ENCODE measurements around the gene LRMDA. TPM values are rescaled to one million over a fixed set of nuclear protein-coding genes. Genes with fewer than 3 reads are reported as not detected.

Gene LRMDA
- total and polyA plus RNA-seq, 4 experiments from 2014 or later = not detected

DNA sequence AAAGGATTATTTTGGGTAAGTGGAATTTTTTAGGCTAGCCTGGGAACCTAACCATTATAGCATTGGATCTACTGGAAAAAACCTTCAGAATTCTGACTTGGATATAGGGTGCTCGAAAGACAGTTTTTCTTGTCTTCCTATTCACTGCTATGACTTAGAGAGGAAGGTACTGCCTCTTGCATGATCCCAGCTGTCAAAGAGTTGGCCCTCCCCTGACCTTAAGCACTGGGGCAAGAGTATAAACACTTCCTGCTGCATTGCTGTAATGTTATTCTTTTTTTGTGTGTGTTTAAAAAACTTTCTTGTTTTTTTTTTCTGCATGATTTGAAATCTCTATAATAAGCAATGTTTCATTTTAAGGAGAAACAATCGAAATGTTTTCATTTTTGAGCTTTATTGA, 113.0 kb downstream of the LRMDA start:
- Mint-ChIP-seq H3K27me3 (peaks cover 3 to 4% of the 10 kb centered on the region in 2 donors), H3K4me1 (no peaks in the 10 kb centered on the region), H3K9me3 (peaks cover 0 to 3% (median 0%) of the 10 kb centered on the region in 8 donors), H3K36me3 (no peaks in the 10 kb centered on the region), H3K27ac (no peak overlapping the region), H3K4me3 (no peak overlapping the region)
- intact Hi-C loops (cut with micrococcal nuclease) = no loop called here
- Histone ChIP-seq H3K36me3 (ENCODE audit: insufficient read depth, low read length) (no peaks in the 10 kb centered on the region), H3K4me1 (ENCODE audit: insufficient read depth, low read length) (no peaks in the 10 kb centered on the region), H3K27ac (ENCODE audit: low read depth, low read length) (no peak overlapping the region), H3K27me3 (ENCODE audit: insufficient read depth, low read length) (no peaks in the 10 kb centered on the region), H3K9me3 (ENCODE audit: control insufficient read depth in 1 of 2, low read length in 2 of 2) (no peaks in the 10 kb centered on the region), H3K4me3 (ENCODE audit: low read length in 2 of 2) (no peak overlapping the region)
- POLR2A ChIA-PET (ENCODE audit: partially characterized antibody) = no interaction called here
- CTCF ChIA-PET (ENCODE audit: partially characterized antibody) = interaction anchor here (1.1 kb wide), 1 partner anchor 9 kb away, joined by 3 read pairs; no protein-coding TSS in a partner anchor
- no peak for DNase-seq

GRCh38 chr10:75544993-75545706, 113.7 kb downstream of the LRMDA start:
- no peaks in the 10 kb centered on the region for H3K36me3 ChIP-seq (ENCODE audit: insufficient read depth, low read length)
- H3K9me3 ChIP-seq (ENCODE audit: control insufficient read depth in 1 of 2, low read length in 2 of 2) = no peaks in the 10 kb centered on the region
- no peak for DNase-seq
- H3K27ac ChIP-seq (ENCODE audit: low read depth, low read length) = no peak overlapping the region
- Mint-ChIP-seq H3K27me3 (peaks cover 3 to 4% of the 10 kb centered on the region in 2 donors), H3K9me3 (peaks cover 0 to 3% (median 0%) of the 10 kb centered on the region in 8 donors), H3K4me1 (no peaks in the 10 kb centered on the region), H3K27ac (no peak overlapping the region), H3K4me3 (no peak overlapping the region), H3K36me3 (no peaks in the 10 kb centered on the region)
- POLR2A ChIA-PET (ENCODE audit: partially characterized antibody) = no interaction called here
- intact Hi-C loops (cut with micrococcal nuclease) = no loop called here
- CTCF ChIA-PET (ENCODE audit: partially characterized antibody) = no interaction called here
- H3K4me3 ChIP-seq (ENCODE audit: low read length in 2 of 2) = no peak overlapping the region
- H3K4me1 ChIP-seq (ENCODE audit: insufficient read depth, low read length) = no peaks in the 10 kb centered on the region
- H3K27me3 ChIP-seq (ENCODE audit: insufficient read depth, low read length) = no peaks in the 10 kb centered on the region

GRCh38 chr10:75546004-75546403, 114.6 kb downstream of the LRMDA start:
- ChIA-PET POLR2A (ENCODE audit: partially characterized antibody) (no interaction called here), CTCF (ENCODE audit: partially characterized antibody) (interaction anchor here (1.7 kb wide), 1 partner anchor 10 kb away, joined by 6 read pairs; no protein-coding TSS in a partner anchor)
- Histone ChIP-seq H3K27ac (ENCODE audit: low read depth, low read length) (no peak overlapping the region), H3K27me3 (ENCODE audit: insufficient read depth, low read length) (no peaks in the 10 kb centered on the region), H3K9me3 (ENCODE audit: control insufficient read depth in 1 of 2, low read length in 2 of 2) (no peaks in the 10 kb centered on the region), H3K36me3 (ENCODE audit: insufficient read depth, low read length) (no peaks in the 10 kb centered on the region), H3K4me3 (ENCODE audit: low read length in 2 of 2) (no peak overlapping the region), H3K4me1 (ENCODE audit: insufficient read depth, low read length) (no peaks in the 10 kb centered on the region)
- no peak for DNase-seq
- Mint-ChIP-seq H3K9me3 (peaks cover 0 to 3% (median 0%) of the 10 kb centered on the region in 8 donors), H3K36me3 (no peaks in the 10 kb centered on the region), H3K4me3 (no peak overlapping the region), H3K4me1 (no peaks in the 10 kb centered on the region), H3K27me3 (peaks cover 3 to 4% of the 10 kb centered on the region in 2 donors), H3K27ac (no peak overlapping the region)
- intact Hi-C loops (cut with micrococcal nuclease) = no loop called here

GRCh38 chr10:75547391-75548298, 116.2 kb downstream of the LRMDA start:
- no peaks in the 10 kb centered on the region for H3K4me1 Mint-ChIP-seq
- no peaks in the 10 kb centered on the region for H3K4me1 ChIP-seq (ENCODE audit: insufficient read depth, low read length)
- peaks cover 0 to 7% (median 4%) of the 10 kb centered on the region in 8 donors for H3K9me3 Mint-ChIP-seq
- peaks cover 0 to 1% of the 10 kb centered on the region in 2 donors for H3K36me3 Mint-ChIP-seq
- no peak overlapping the region for H3K27ac Mint-ChIP-seq
- H3K27me3 Mint-ChIP-seq = peaks cover 4% of the 10 kb centered on the region in 2 donors
- ChIA-PET POLR2A (ENCODE audit: partially characterized antibody) (no interaction called here), CTCF (ENCODE audit: partially characterized antibody) (interaction anchor here (1.7 kb wide), 1 partner anchor 8 kb away, joined by 6 read pairs; no protein-coding TSS in a partner anchor)
- H3K4me3 ChIP-seq (ENCODE audit: low read length in 2 of 2) = no peak overlapping the region
- no peak for DNase-seq
- H3K27me3 ChIP-seq (ENCODE audit: insufficient read depth, low read length) = no peaks in the 10 kb centered on the region
- H3K36me3 ChIP-seq (ENCODE audit: insufficient read depth, low read length) = no peaks in the 10 kb centered on the region
- no peak overlapping the region for H3K27ac ChIP-seq (ENCODE audit: low read depth, low read length)
- H3K9me3 ChIP-seq (ENCODE audit: control insufficient read depth in 1 of 2, low read length in 2 of 2) = no peaks in the 10 kb centered on the region
- intact Hi-C loops (cut with micrococcal nuclease) = no loop called here
- no peak overlapping the region for H3K4me3 Mint-ChIP-seq

DNA sequence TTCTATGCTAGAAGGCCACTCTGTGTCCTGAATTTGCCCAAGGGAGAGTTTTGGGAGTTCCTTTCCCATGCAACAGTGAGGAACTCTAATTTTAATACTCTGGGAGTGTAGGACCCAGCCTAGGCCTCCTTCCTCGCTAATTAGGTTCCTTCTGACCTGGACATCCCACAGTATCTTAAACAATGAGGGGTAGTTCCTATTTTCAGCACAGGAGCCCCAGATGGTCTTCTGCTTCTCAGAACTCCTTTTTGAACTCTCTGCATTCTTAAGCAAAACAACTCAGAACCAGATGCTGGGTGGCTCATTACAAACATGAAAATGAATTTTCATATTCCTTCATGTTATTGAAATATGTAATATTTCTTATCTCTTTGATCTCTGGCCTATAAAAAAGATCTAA, 116.9 kb downstream of the LRMDA start:
- H3K27me3 ChIP-seq (ENCODE audit: insufficient read depth, low read length) = no peaks in the 10 kb centered on the region
- no peak overlapping the region for H3K4me3 ChIP-seq (ENCODE audit: low read length in 2 of 2)
- H3K27ac ChIP-seq (ENCODE audit: low read depth, low read length) = no peak overlapping the region
- Mint-ChIP-seq H3K9me3 (peaks cover 0 to 10% (median 6%) of the 10 kb centered on the region in 8 donors), H3K27ac (no peak overlapping the region), H3K4me1 (no peaks in the 10 kb centered on the region), H3K36me3 (peaks cover 0 to 1% of the 10 kb centered on the region in 2 donors), H3K4me3 (no peak overlapping the region), H3K27me3 (peaks cover 3 to 4% of the 10 kb centered on the region in 2 donors)
- DNase-seq = no peak
- intact Hi-C loops (cut with micrococcal nuclease) = no loop called here
- no peaks in the 10 kb centered on the region for H3K9me3 ChIP-seq (ENCODE audit: control insufficient read depth in 1 of 2, low read length in 2 of 2)
- CTCF ChIA-PET (ENCODE audit: partially characterized antibody) = no interaction called here
- no peaks in the 10 kb centered on the region for H3K4me1 ChIP-seq (ENCODE audit: insufficient read depth, low read length)
- POLR2A ChIA-PET (ENCODE audit: partially characterized antibody) = no interaction called here
- H3K36me3 ChIP-seq (ENCODE audit: insufficient read depth, low read length) = no peaks in the 10 kb centered on the region

GRCh38 chr10:75550191-75550590, 118.8 kb downstream of the LRMDA start:
- intact Hi-C loops (cut with micrococcal nuclease) = no loop called here
- no peak overlapping the region for H3K4me3 ChIP-seq (ENCODE audit: low read length in 2 of 2)
- CTCF ChIA-PET (ENCODE audit: partially characterized antibody) = no interaction called here
- H3K9me3 ChIP-seq (ENCODE audit: control insufficient read depth in 1 of 2, low read length in 2 of 2) = no peaks in the 10 kb centered on the region
- POLR2A ChIA-PET (ENCODE audit: partially characterized antibody) = no interaction called here
- no peaks in the 10 kb centered on the region for H3K4me1 Mint-ChIP-seq
- H3K4me3 Mint-ChIP-seq = no peak overlapping the region
- H3K27me3 ChIP-seq (ENCODE audit: insufficient read depth, low read length) = no peaks in the 10 kb centered on the region
- no peak overlapping the region for H3K27ac ChIP-seq (ENCODE audit: low read depth, low read length)
- H3K27me3 Mint-ChIP-seq = peaks cover 3 to 6% of the 10 kb centered on the region in 2 donors
- H3K27ac Mint-ChIP-seq = no peak overlapping the region
- H3K4me1 ChIP-seq (ENCODE audit: insufficient read depth, low read length) = no peaks in the 10 kb centered on the region
- peaks cover 0 to 1% of the 10 kb centered on the region in 2 donors for H3K36me3 Mint-ChIP-seq
- peaks cover 0 to 11% (median 6%) of the 10 kb centered on the region in 8 donors for H3K9me3 Mint-ChIP-seq
- H3K36me3 ChIP-seq (ENCODE audit: insufficient read depth, low read length) = no peaks in the 10 kb centered on the region
- no peak for DNase-seq

GRCh38 chr10:75552171-75552570, 120.7 kb downstream of the LRMDA start:
- CTCF ChIA-PET (ENCODE audit: partially characterized antibody) = interaction anchor here (0.7 to 1.3 kb wide), 2 partner anchors 8 to 73 kb away, joined by 3 read pairs; no protein-coding TSS in a partner anchor
- H3K27me3 Mint-ChIP-seq = peaks cover 2 to 3% of the 10 kb centered on the region in 2 donors
- POLR2A ChIA-PET (ENCODE audit: partially characterized antibody) = no interaction called here
- no peak for DNase-seq
- H3K4me3 Mint-ChIP-seq = no peak overlapping the region
- no peaks in the 10 kb centered on the region for H3K4me1 ChIP-seq (ENCODE audit: insufficient read depth, low read length)
- intact Hi-C loops (cut with micrococcal nuclease) = no loop called here
- peaks cover 0 to 12% (median 6%) of the 10 kb centered on the region in 8 donors for H3K9me3 Mint-ChIP-seq
- no peaks in the 10 kb centered on the region for H3K27me3 ChIP-seq (ENCODE audit: insufficient read depth, low read length)
- H3K36me3 ChIP-seq (ENCODE audit: insufficient read depth, low read length) = no peaks in the 10 kb centered on the region
- no peak overlapping the region for H3K27ac ChIP-seq (ENCODE audit: low read depth, low read length)
- H3K27ac Mint-ChIP-seq = no peak overlapping the region
- H3K4me1 Mint-ChIP-seq = no peaks in the 10 kb centered on the region
- peaks cover 0 to 1% of the 10 kb centered on the region in 2 donors for H3K36me3 Mint-ChIP-seq
- H3K4me3 ChIP-seq (ENCODE audit: low read length in 2 of 2) = no peak overlapping the region
- H3K9me3 ChIP-seq (ENCODE audit: control insufficient read depth in 1 of 2, low read length in 2 of 2) = no peaks in the 10 kb centered on the region
